Glutamatergic neuron (in vitro differentiated cells): ENCODE measurements around the gene PIGU. TPM values are rescaled to one million over a fixed set of nuclear protein-coding genes. Genes with fewer than 3 reads are reported as not detected.
A peak's percentile ranks its signal among the peaks of the same experiment; 100 is the strongest.

Source experiments
- DNase-seq: peaks from one replicate; pipeline ENCODE4 v3.0.0; 2022
- H3K27ac Mint-ChIP-seq: one replicate; pipeline ENCODE4 v1.8.0; 2020; ENCODE audit warnings: mild to moderate bottlenecking, mixed read lengths, inconsistent platforms; ENCODE audit not compliant: unreplicated experiment
- H3K27me3 Mint-ChIP-seq: one replicate; pipeline ENCODE4 v1.8.0; 2020; ENCODE audit warnings: mild to moderate bottlenecking, moderate library complexity, mixed read lengths, inconsistent platforms; ENCODE audit not compliant: unreplicated experiment
- H3K36me3 Mint-ChIP-seq: one replicate; pipeline ENCODE4 v1.8.0; 2020; ENCODE audit warnings: mild to moderate bottlenecking, mixed read lengths, inconsistent platforms; ENCODE audit not compliant: unreplicated experiment
- H3K4me1 Mint-ChIP-seq: one replicate; pipeline ENCODE4 v1.8.0; 2020; ENCODE audit warnings: mild to moderate bottlenecking, low read depth, mixed read lengths, inconsistent platforms; ENCODE audit not compliant: unreplicated experiment
- H3K4me3 Mint-ChIP-seq: one replicate; pipeline ENCODE4 v1.8.0; 2020; ENCODE audit warnings: mild to moderate bottlenecking, mixed read lengths, inconsistent platforms; ENCODE audit not compliant: unreplicated experiment
- H3K9me3 Mint-ChIP-seq: one replicate; pipeline ENCODE4 v1.8.0; 2020; ENCODE audit warnings: mild to moderate bottlenecking, moderate library complexity, mixed read lengths, inconsistent platforms; ENCODE audit not compliant: unreplicated experiment
- CTCF ChIP-seq: fragments of 200-600 bp; sonication (generic); IDR thresholded peaks from one replicate; pipeline ENCODE4 v1.5.0; 2021; ENCODE audit not compliant: partially characterized antibody, unreplicated experiment
- total RNA-seq: library from RNA; stranded (reverse); fragmentation: NEBNext Ultra II Directional; extraction: Animal tissue kit (Norgen Biotek cat#: 25700); gene quantifications from one replicate; pipeline ENCODE4 v1.2.1, GENCODE V29; 2021; ENCODE audit not compliant: unreplicated experiment

PIGU gene
- total RNA-seq, 1 donor from 2014 or later = 19.4 TPM

GRCh38 chr20:34703424-34704176 is 26.7 kb upstream of the PIGU start:
- DNase-seq = peak; percentile 41
- H3K9me3 Mint-ChIP-seq = peaks cover 28% of the 10 kb centered on the region
- peaks cover 23% of the 10 kb centered on the region for H3K27me3 Mint-ChIP-seq
- H3K36me3 Mint-ChIP-seq = peaks cover 5% of the 10 kb centered on the region
- H3K4me1 Mint-ChIP-seq = peaks cover 29% of the 10 kb centered on the region
- no peak for TF ChIP-seq CTCF
- H3K27ac Mint-ChIP-seq = peak overlapping the region; percentile 99
- H3K4me3 Mint-ChIP-seq = peak overlapping the region; percentile 95

GRCh38 chr20:34703061-34703423 is 26.1 kb upstream of the PIGU start:
- Mint-ChIP-seq H3K4me1 (peaks cover 26% of the 10 kb centered on the region), H3K9me3 (peaks cover 23% of the 10 kb centered on the region), H3K27me3 (peaks cover 23% of the 10 kb centered on the region), H3K36me3 (peaks cover 5% of the 10 kb centered on the region), H3K27ac (peak overlapping the region; percentile 99), H3K4me3 (peak overlapping the region; percentile 95)
- no peak for DNase-seq
- no peak for TF ChIP-seq CTCF

DNA sequence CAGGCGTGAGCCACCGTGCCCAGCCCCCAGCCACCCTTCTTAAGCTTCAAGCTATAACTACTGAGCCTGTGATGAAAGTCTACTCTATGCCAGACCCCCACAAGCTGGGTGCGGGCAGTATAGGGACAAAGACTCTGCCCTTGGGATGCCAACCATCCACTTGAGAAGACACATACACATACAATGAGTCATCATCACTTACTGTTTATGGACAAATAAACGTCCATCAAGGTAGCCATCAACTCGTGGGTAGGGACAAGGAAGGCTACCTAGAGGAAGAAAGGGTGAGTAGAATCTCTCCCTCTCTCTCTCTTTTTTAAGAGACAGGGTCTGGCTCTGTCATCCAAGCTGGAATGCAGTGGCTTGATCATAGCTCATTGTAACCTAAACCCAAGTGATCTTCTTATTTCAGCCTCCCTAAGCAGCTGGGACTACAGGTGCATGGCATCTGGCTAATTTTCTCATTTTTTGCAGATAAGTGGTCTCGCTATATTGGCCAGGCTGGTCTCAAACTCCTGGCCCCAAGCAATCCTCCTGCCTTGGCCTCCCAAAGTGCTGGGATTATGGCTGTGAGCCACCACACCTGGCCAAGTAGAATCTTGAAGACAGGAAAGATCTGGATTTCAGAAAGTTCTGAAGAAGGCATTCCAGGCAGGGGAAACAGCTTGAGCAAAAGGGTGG is 24.7 kb upstream of the PIGU start:
- Mint-ChIP-seq H3K4me3 (peak overlapping the region; percentile 62), H3K36me3 (peaks cover 5% of the 10 kb centered on the region), H3K4me1 (peaks cover 16% of the 10 kb centered on the region), H3K27ac (no peak overlapping the region), H3K27me3 (peaks cover 21% of the 10 kb centered on the region), H3K9me3 (peaks cover 20% of the 10 kb centered on the region)
- DNase-seq = no peak
- no peak for TF ChIP-seq CTCF

GRCh38 chr20:34693414-34693813 is 16.5 kb upstream of the PIGU start:
- Mint-ChIP-seq H3K4me3 (no peak overlapping the region), H3K27me3 (no peaks in the 10 kb centered on the region), H3K9me3 (no peaks in the 10 kb centered on the region), H3K36me3 (no peaks in the 10 kb centered on the region), H3K4me1 (no peaks in the 10 kb centered on the region), H3K27ac (peak overlapping the region; percentile 22)
- TF ChIP-seq CTCF = no peak
- DNase-seq = no peak

DNA sequence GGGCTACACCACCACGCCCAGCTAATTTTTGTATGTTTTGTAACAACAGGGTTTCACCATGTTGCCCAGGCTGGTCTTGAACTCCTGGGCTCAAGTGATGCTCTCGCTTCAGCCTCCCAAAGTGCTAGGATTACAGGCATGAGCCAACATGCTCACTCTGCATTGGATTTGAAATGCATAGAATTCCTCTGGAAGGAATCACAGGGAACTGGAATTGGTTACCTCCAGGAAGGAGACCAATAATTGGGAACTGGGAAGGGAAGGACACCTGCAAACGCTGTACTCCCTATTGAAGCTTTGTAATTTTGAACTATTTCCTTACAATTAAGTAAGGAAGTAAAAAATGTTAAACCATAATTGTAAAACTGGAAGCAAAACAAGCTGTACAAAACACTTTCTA is 14.9 kb upstream of the PIGU start:
- TF ChIP-seq CTCF = no peak
- DNase-seq = no peak
- Mint-ChIP-seq H3K27ac (no peak overlapping the region), H3K9me3 (no peaks in the 10 kb centered on the region), H3K36me3 (no peaks in the 10 kb centered on the region), H3K4me3 (no peak overlapping the region), H3K27me3 (peaks cover 2% of the 10 kb centered on the region), H3K4me1 (no peaks in the 10 kb centered on the region)
